ENCODE data around the gene CHST15. TPM values are rescaled to one million over a fixed set of nuclear protein-coding genes. Genes with fewer than 3 reads are reported as not detected.
A peak's percentile ranks its signal among the peaks of the same experiment; 100 is the strongest.

The CHST15 gene
- total and polyA plus RNA-seq, 4 donors = 30.7 to 46.2 (median 33.3) TPM

GRCh38 chr10:124070666-124071065 lies 22.7 kb downstream of the CHST15 start:
- H3K9me3 ChIP-seq (ENCODE audit: control insufficient read depth, insufficient read depth, low read length) = no peaks in the 10 kb centered on the region
- H3K4me1 ChIP-seq (ENCODE audit: control insufficient read depth, insufficient read depth, low read length) = peaks cover 65% of the 10 kb centered on the region
- no peak overlapping the region for H3K4me3 ChIP-seq (ENCODE audit: low read depth, low read length)
- WGBS (ENCODE audit: insufficient coverage) = 44% methylated on average over 9 of the region's 10 CpGs
- H3K27me3 ChIP-seq (ENCODE audit: control insufficient read depth, insufficient read depth, low read length) = no peaks in the 10 kb centered on the region
- DNase-seq (ENCODE audit: low read depth in 4 of 6, low spot score in 6 of 6) = no peak
- H3K36me3 ChIP-seq (ENCODE audit: control insufficient read depth, insufficient read depth, low read length) = peaks cover 2% of the 10 kb centered on the region
- no peak overlapping the region for H3K27ac ChIP-seq (ENCODE audit: low read depth, low read length)

DNA sequence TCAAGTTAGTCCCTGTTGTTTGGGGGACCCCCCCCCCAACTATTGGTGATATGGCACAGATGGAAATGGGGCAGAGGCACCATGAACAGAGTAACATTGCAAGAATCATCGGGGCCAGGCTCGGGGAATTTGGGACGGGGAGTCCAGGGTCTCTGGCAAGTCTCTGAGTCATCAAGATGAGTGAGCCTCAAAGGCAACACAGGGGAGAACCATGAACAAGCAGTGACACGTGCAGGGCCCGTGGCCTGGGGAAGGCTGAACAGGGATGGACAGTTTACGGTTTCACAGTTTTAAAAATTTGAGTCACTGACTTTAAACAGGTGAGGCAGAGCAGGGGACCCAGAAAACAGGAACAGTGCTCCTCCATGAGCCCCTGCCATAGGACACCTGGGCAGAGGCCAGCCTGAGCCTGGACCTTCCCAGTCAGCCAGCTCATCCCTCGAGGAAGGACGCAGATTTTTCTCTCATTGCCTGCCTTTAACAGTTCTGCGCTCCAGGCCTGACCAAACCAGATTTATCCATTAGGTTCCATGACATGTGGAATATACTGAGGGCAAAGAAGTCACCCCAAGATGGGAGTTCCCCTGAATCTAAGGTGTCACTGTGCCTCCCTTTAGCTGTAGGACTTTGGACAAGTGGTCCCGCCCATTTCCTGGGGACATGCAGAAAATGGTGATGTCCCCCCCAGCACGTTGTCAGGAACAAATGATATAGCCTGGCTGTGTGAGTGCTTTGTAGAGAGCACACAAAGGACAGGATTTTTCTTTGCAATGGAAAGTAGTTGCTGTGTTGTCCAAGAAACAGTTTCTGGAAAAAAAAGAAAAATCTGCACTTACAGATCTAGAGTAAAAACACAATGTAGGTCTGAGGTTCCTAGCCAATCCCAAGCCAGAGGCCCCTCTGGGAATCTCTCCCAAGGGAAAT lies 23.8 kb downstream of the CHST15 start:
- H3K27ac ChIP-seq (ENCODE audit: low read depth, low read length) = no peak overlapping the region
- no peaks in the 10 kb centered on the region for H3K27me3 ChIP-seq (ENCODE audit: control insufficient read depth, insufficient read depth, low read length)
- no peak overlapping the region for H3K4me3 ChIP-seq (ENCODE audit: low read depth, low read length)
- peaks cover 62% of the 10 kb centered on the region for H3K4me1 ChIP-seq (ENCODE audit: control insufficient read depth, insufficient read depth, low read length)
- 85% methylated on average over 9 of the region's 11 CpGs for WGBS (ENCODE audit: insufficient coverage)
- peaks cover 2% of the 10 kb centered on the region for H3K36me3 ChIP-seq (ENCODE audit: control insufficient read depth, insufficient read depth, low read length)
- no peaks in the 10 kb centered on the region for H3K9me3 ChIP-seq (ENCODE audit: control insufficient read depth, insufficient read depth, low read length)
- no peak for DNase-seq (ENCODE audit: low read depth in 4 of 6, low spot score in 6 of 6)

- Histone ChIP-seq H3K4me1 (ENCODE audit: control insufficient read depth, insufficient read depth, low read length) (peaks cover 57% of the 10 kb centered on the region), H3K36me3 (ENCODE audit: control insufficient read depth, insufficient read depth, low read length) (peaks cover 2% of the 10 kb centered on the region), H3K9me3 (ENCODE audit: control insufficient read depth, insufficient read depth, low read length) (no peaks in the 10 kb centered on the region), H3K4me3 (ENCODE audit: low read depth, low read length) (no peak overlapping the region), H3K27ac (ENCODE audit: low read depth, low read length) (no peak overlapping the region), H3K27me3 (ENCODE audit: control insufficient read depth, insufficient read depth, low read length) (no peaks in the 10 kb centered on the region)
- DNase-seq (ENCODE audit: low read depth in 4 of 6, low spot score in 6 of 6) = no peak
- 88% methylated on average over 1 of the region's 3 CpGs for WGBS (ENCODE audit: insufficient coverage)
Measured at GRCh38 chr10:124068929-124069328, 24.5 kb downstream of the CHST15 start.

GRCh38 chr10:124067825-124068400 lies 25.5 kb downstream of the CHST15 start:
- Histone ChIP-seq H3K27ac (ENCODE audit: low read depth, low read length) (no peak overlapping the region), H3K36me3 (ENCODE audit: control insufficient read depth, insufficient read depth, low read length) (peaks cover 2% of the 10 kb centered on the region), H3K4me1 (ENCODE audit: control insufficient read depth, insufficient read depth, low read length) (peaks cover 48% of the 10 kb centered on the region), H3K9me3 (ENCODE audit: control insufficient read depth, insufficient read depth, low read length) (no peaks in the 10 kb centered on the region), H3K4me3 (ENCODE audit: low read depth, low read length) (no peak overlapping the region), H3K27me3 (ENCODE audit: control insufficient read depth, insufficient read depth, low read length) (no peaks in the 10 kb centered on the region)
- WGBS (ENCODE audit: insufficient coverage) = 94% methylated on average over 9 of the region's 14 CpGs
- DNase-seq (ENCODE audit: low read depth in 4 of 6, low spot score in 6 of 6) = no peak

GRCh38 chr10:124066781-124067714 lies 26.4 kb downstream of the CHST15 start:
- Histone ChIP-seq H3K27ac (ENCODE audit: low read depth, low read length) (no peak overlapping the region), H3K27me3 (ENCODE audit: control insufficient read depth, insufficient read depth, low read length) (no peaks in the 10 kb centered on the region), H3K36me3 (ENCODE audit: control insufficient read depth, insufficient read depth, low read length) (peaks cover 2% of the 10 kb centered on the region), H3K4me3 (ENCODE audit: low read depth, low read length) (no peak overlapping the region), H3K4me1 (ENCODE audit: control insufficient read depth, insufficient read depth, low read length) (peaks cover 43% of the 10 kb centered on the region), H3K9me3 (ENCODE audit: control insufficient read depth, insufficient read depth, low read length) (no peaks in the 10 kb centered on the region)
- 51% methylated on average over 11 of the region's 12 CpGs for WGBS (ENCODE audit: insufficient coverage)
- DNase-seq (ENCODE audit: low read depth in 4 of 6, low spot score in 6 of 6) = peak in 2 of 6 donors; percentile 66 to 68

DNA sequence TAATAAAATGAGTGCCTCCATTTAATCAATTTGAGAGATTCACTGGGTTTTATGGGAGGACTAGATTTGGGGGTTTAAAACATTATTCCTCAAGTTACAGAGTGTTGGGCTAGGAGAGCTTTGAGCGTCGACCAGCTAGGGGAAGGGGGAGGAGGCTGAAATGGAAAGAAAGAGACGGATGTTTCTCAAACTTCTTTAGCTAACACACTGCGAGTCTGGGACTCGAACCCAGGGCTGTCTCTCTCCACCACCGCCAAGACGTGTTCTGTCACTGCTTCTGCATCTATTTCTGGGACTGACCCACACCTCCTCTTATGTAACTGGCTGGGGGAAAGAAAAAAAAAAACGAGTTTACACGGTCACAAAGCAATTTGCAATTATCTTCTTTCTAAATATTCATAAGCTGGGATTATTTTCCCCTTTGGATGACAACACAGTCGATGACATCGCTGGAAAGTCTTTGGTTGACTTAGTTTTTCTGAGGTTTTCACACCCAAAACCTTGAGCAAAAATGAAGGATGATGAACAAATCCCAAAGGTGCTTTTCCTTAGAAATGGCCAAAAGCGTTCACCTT lies 27.2 kb downstream of the CHST15 start:
- Histone ChIP-seq H3K36me3 (ENCODE audit: control insufficient read depth, insufficient read depth, low read length) (peaks cover 2% of the 10 kb centered on the region), H3K27ac (ENCODE audit: low read depth, low read length) (no peak overlapping the region), H3K27me3 (ENCODE audit: control insufficient read depth, insufficient read depth, low read length) (no peaks in the 10 kb centered on the region), H3K9me3 (ENCODE audit: control insufficient read depth, insufficient read depth, low read length) (no peaks in the 10 kb centered on the region), H3K4me3 (ENCODE audit: low read depth, low read length) (no peak overlapping the region), H3K4me1 (ENCODE audit: control insufficient read depth, insufficient read depth, low read length) (peaks cover 36% of the 10 kb centered on the region)
- 89% methylated on average over 3 of the region's 12 CpGs for WGBS (ENCODE audit: insufficient coverage)
- no peak for DNase-seq (ENCODE audit: low read depth in 4 of 6, low spot score in 6 of 6)

DNA sequence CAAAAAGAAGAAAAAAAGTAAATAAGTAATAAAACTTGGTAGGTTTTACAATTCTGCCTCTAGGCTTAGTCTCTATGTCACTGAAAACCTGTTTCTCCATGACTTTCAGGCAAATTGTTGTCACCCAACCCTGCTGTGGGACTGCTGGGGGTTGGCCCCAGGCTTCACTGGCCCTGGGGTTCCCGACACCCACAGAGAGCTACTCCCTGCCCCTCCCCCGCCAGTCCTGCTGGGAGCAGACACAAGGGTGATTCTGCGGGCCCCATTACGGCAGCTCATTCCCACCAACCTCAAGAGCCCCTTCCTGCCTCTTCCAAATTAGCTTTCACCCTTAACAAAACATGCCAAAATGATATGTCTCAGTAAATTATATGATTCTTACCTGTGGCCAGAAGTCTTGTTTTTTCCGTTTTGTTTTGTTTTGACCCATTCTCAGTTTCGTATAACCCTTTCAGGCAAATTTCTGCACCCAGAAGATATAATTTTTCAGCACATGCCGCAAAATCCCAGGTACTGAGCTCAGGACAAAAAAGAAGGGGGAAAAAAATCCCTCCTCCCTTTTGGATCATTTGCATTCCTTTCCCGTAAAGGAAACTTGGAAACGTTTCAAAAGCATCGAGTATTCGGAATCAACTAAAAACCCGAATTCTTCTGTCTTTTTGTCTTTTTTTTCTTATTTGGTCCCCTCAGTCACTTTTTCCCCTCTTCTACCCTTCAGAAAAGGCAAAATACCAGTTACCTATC lies 27.8 kb downstream of the CHST15 start:
- DNase-seq (ENCODE audit: low read depth in 4 of 6, low spot score in 6 of 6) = no peak
- H3K27ac ChIP-seq (ENCODE audit: low read depth, low read length) = no peak overlapping the region
- no peak overlapping the region for H3K4me3 ChIP-seq (ENCODE audit: low read depth, low read length)
- WGBS (ENCODE audit: insufficient coverage) = 44% methylated on average over 6 of the region's 12 CpGs
- no peaks in the 10 kb centered on the region for H3K27me3 ChIP-seq (ENCODE audit: control insufficient read depth, insufficient read depth, low read length)
- no peaks in the 10 kb centered on the region for H3K9me3 ChIP-seq (ENCODE audit: control insufficient read depth, insufficient read depth, low read length)
- H3K36me3 ChIP-seq (ENCODE audit: control insufficient read depth, insufficient read depth, low read length) = peaks cover 2% of the 10 kb centered on the region
- peaks cover 32% of the 10 kb centered on the region for H3K4me1 ChIP-seq (ENCODE audit: control insufficient read depth, insufficient read depth, low read length)

DNA sequence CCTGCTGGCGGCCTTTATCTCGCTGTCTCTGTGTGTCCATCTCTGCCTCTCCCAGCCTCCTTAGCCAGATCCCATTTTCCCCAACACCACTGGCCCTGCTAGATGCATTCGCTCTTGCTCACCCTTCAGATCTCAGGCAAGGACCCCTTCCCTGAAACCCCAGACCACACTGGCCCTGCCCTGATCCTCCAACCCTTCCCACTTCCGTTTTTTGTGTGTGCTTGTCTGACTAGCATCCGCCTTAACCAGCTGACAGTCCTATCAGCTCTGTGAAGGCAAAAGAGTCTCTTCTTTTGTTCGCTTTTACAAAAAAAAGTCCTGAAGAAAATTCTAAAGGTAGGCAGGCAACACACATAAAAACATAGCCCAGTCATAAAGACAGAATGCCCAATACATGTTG lies 28.7 kb downstream of the CHST15 start:
- DNase-seq (ENCODE audit: low read depth in 4 of 6, low spot score in 6 of 6) = no peak
- WGBS (ENCODE audit: insufficient coverage) = 85% methylated on average over 6 of the region's 6 CpGs

More for the DNA sequence above, 28.7 kb downstream of the CHST15 start:
- Histone ChIP-seq H3K36me3 (ENCODE audit: control insufficient read depth, insufficient read depth, low read length) (peaks cover 8% of the 10 kb centered on the region), H3K4me3 (ENCODE audit: low read depth, low read length) (no peak overlapping the region), H3K4me1 (ENCODE audit: control insufficient read depth, insufficient read depth, low read length) (peaks cover 36% of the 10 kb centered on the region), H3K27me3 (ENCODE audit: control insufficient read depth, insufficient read depth, low read length) (no peaks in the 10 kb centered on the region), H3K9me3 (ENCODE audit: control insufficient read depth, insufficient read depth, low read length) (no peaks in the 10 kb centered on the region), H3K27ac (ENCODE audit: low read depth, low read length) (no peak overlapping the region)

All from spinal cord (tissue), 10 donors.